ENCODE measurements around the gene BGN.

Gene BGN

DNA sequence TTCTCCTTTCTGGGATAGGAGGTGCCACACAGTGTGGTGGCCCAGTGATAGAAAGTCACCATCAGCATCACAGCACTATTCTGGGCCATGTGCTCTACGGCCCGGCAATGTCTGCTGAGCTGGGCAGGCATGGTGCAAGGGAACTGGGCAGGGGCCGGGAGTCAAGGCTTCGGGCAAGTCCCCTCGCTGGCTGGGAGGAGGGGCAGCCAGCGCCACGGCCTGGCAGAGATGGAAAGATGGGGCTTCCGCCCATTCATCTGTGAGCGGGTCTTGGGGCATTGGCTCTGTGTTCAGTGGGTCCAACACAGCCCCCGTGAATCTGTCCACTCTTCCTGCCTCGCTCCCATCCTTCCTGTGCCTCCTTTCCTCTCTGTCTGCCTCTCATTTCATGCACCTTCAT, 15.6 kb downstream of the BGN start:
- no peak overlapping the region for H3K4me3 ChIP-seq (ENCODE audit: low read depth, low read length)
- in situ Hi-C loops (cut with HindIII; ENCODE audit: low pct_ligation_motif_present, low sequenced_read_pairs): no loop called here
- no peak for TF ChIP-seq CTCF (IDR thresholded peaks at IDR 0.05; ENCODE audit: low read depth, low read length, missing control alignments)
- H3K27ac ChIP-seq: no peak overlapping the region
- no peaks in the 10 kb centered on the region for H3K27me3 ChIP-seq (replicated peaks)
- peaks cover 4% of the 10 kb centered on the region for H3K36me3 ChIP-seq (replicated peaks)
- no peak for DNase-seq

DNA sequence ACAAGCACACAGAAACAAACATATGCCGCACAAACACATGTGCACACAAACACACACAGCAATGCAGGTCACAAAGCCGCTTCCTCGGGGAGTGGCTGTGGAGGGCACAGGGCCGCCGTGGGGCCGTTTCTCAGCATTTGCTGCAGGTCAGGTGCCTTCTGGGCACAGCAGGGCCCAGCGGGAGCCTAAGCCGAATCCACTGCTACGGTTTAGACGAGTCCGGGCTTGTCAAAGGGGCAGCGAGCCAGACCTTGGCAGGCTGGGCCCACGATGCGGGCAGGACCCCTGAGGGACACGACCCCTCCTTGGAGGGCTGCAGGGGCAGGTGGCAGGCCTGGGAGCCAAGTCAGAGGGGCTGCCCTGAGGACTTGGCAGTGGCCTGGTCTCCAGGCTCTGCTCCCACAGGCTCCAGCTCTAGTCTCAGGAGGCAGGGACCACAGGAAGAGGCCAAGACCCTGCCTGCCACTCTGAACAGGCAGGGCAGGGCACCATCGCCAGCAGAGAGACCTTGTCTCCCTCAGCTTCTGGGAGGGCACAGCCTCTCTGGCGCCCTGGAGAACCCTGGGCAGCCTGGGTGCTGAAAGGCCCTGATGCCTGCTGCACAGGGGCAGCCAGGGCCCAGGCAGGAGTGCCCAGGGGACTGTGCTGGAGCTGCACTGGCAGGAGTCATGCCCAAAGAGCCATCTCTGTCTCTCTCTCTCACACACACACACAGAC, 17.2 kb downstream of the BGN start:
- no peak overlapping the region for H3K4me3 ChIP-seq (ENCODE audit: low read depth, low read length)
- H3K36me3 ChIP-seq (replicated peaks): peaks cover 4% of the 10 kb centered on the region
- no peak for DNase-seq
- H3K27me3 ChIP-seq (replicated peaks): peaks cover 7% of the 10 kb centered on the region
- TF ChIP-seq CTCF (IDR thresholded peaks at IDR 0.05; ENCODE audit: low read depth, low read length, missing control alignments): no peak
- H3K27ac ChIP-seq: no peak overlapping the region
- in situ Hi-C loops (cut with HindIII; ENCODE audit: low pct_ligation_motif_present, low sequenced_read_pairs): no loop called here

DNA sequence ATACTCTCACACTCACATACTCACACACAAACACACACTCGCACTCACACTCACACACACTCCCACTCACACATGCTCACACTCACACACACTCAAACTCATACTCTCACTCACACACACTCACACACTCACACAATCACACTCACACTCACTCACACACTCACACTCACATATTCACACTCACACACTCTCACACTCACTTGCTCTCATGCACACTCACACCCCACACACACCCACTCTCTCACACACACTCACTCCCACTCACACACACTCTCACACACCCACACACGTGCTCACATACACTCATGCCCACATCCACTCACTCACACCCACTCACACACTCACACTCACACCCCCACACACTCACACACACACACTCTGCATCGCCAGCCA, 17.7 kb downstream of the BGN start:
- no peak for TF ChIP-seq CTCF (IDR thresholded peaks at IDR 0.05; ENCODE audit: low read depth, low read length, missing control alignments)
- no peak for DNase-seq
- Histone ChIP-seq H3K27ac (no peak overlapping the region), H3K4me3 (ENCODE audit: low read depth, low read length) (no peak overlapping the region), H3K36me3 (replicated peaks) (peaks cover 2% of the 10 kb centered on the region), H3K27me3 (replicated peaks) (peaks cover 8% of the 10 kb centered on the region)
- in situ Hi-C loops (cut with HindIII; ENCODE audit: low pct_ligation_motif_present, low sequenced_read_pairs): no loop called here

DNA sequence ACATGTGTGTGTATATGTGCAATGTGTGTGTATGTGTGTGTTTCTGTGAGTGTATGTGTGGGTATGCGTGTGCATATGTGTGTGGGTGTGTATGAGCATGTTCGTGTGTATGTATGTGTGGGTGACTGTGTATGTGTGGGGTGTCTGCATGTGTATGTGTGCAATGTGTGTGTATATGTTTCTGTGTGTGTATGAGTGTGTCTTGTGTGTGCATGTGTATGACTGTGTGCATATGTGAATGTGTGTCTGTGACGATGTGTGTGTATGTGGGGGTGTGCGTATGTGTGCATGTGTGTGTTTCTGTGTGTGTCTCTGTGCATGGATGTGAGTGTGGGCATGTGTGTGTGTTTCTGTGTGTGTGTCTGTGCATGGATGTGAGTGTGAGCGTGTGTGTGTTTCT, 18.5 kb downstream of the BGN start:
- H3K27ac ChIP-seq: no peak overlapping the region
- in situ Hi-C loops (cut with HindIII; ENCODE audit: low pct_ligation_motif_present, low sequenced_read_pairs): no loop called here
- no peaks in the 10 kb centered on the region for H3K36me3 ChIP-seq (replicated peaks)
- no peak for DNase-seq
- no peak overlapping the region for H3K4me3 ChIP-seq (ENCODE audit: low read depth, low read length)
- TF ChIP-seq CTCF (IDR thresholded peaks at IDR 0.05; ENCODE audit: low read depth, low read length, missing control alignments): no peak
- H3K27me3 ChIP-seq (replicated peaks): peaks cover 12% of the 10 kb centered on the region

DNA sequence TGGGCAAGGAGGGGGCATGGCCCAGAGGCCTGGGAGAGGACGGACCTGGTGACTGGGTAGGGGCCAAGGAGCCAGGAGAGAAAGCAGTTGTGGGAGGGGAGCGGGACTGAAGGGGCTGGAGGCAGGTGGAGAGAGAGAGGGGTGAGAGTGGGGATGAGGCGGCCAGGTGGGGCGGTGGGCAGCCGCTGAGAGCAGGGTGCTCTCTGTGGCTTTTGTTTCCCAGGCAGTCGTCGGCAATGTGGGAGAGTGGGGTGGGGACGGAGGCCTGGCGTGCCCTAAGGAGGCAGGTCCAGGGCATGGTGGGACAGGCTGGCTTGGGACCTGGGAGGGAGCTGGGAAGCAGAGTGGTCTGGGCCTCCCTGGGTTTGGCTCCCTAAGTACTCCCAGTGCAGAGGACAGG, 19.5 kb downstream of the BGN start:
- H3K4me3 ChIP-seq (ENCODE audit: low read depth, low read length): no peak overlapping the region
- no peak for DNase-seq
- H3K27ac ChIP-seq: no peak overlapping the region
- no peaks in the 10 kb centered on the region for H3K36me3 ChIP-seq (replicated peaks)
- in situ Hi-C loops (cut with HindIII; ENCODE audit: low pct_ligation_motif_present, low sequenced_read_pairs): no loop called here
- peaks cover 13% of the 10 kb centered on the region for H3K27me3 ChIP-seq (replicated peaks)
- no peak for TF ChIP-seq CTCF (IDR thresholded peaks at IDR 0.05; ENCODE audit: low read depth, low read length, missing control alignments)

- H3K27me3 ChIP-seq (replicated peaks): peaks cover 13% of the 10 kb centered on the region
- in situ Hi-C loops (cut with HindIII; ENCODE audit: low pct_ligation_motif_present, low sequenced_read_pairs): no loop called here
- H3K4me3 ChIP-seq (ENCODE audit: low read depth, low read length): no peak overlapping the region
- no peak for TF ChIP-seq CTCF (IDR thresholded peaks at IDR 0.05; ENCODE audit: low read depth, low read length, missing control alignments)
- H3K36me3 ChIP-seq (replicated peaks): no peaks in the 10 kb centered on the region
- no peak for DNase-seq
- H3K27ac ChIP-seq: no peak overlapping the region
Measured at GRCh38 chrX:153515435-153515834, 20.7 kb downstream of the BGN start.

All from brain microvascular endothelial cell (primary cell).